Cardiac fibroblast (primary cell): ENCODE data around the gene ZNG1F.
"Not testable (repeated sequence)": the region's sequence is repeated elsewhere in the genome, so short reads cannot be mapped to it uniquely, and the experiment has no call there.

Source experiments
- DNase-seq, 2 donors: peaks; one replicate each; pipeline versions ENCODE4 v3.0.0 to v3.0.0-alpha.2; 2010; ENCODE audit warnings: low read depth in 2 of 2
- H3K4me3 ChIP-seq, 2 donors: replicated peaks in 1 of 2; 1 replicate in 1 of 2; 2 replicates in 1 of 2; pipeline ENCODE4 v1.5.1; 2011; ENCODE audit warnings: low read depth in 2 of 2, low read length in 2 of 2, mild to moderate bottlenecking in 2 of 2, moderate library complexity in 1 of 2
- CTCF ChIP-seq: IDR thresholded peaks from one replicate; pipeline ENCODE4 v1.5.1; 2011; ENCODE audit warnings: low read depth, mild to moderate bottlenecking, low read length, inconsistent platforms

Gene ZNG1F

GRCh38 chr9:41095060-41095459, 94.1 kb downstream of the ZNG1F start:
- not testable (repeated sequence) for DNase-seq, H3K4me3 ChIP-seq

- H3K4me3 ChIP-seq = not testable (repeated sequence)
- peak in 1 of 2 donors; percentile 20 for DNase-seq
These were observed 94.9 kb downstream of the ZNG1F start for GRCh38 chr9:41094010-41094773.

GRCh38 chr9:41090922-41091321, 98.2 kb downstream of the ZNG1F start:
- not testable (repeated sequence) for DNase-seq, H3K4me3 ChIP-seq

GRCh38 chr9:41090386-41090785, 98.7 kb downstream of the ZNG1F start:
- not testable (repeated sequence) for DNase-seq, H3K4me3 ChIP-seq

GRCh38 chr9:41088450-41089059, 100.6 kb downstream of the ZNG1F start:
- peak; percentile 19 for TF ChIP-seq CTCF
- not testable (repeated sequence) for H3K4me3 ChIP-seq, DNase-seq

- H3K4me3 ChIP-seq, DNase-seq: not testable (repeated sequence)
These were observed 101.2 kb downstream of the ZNG1F start for GRCh38 chr9:41087929-41088328.

- H3K4me3 ChIP-seq = not testable (repeated sequence)
- peak; percentile 31 to 39 for DNase-seq
These were observed 101.8 kb downstream of the ZNG1F start for GRCh38 chr9:41087157-41087780.

GRCh38 chr9:41086685-41087084, 102.4 kb downstream of the ZNG1F start:
- not testable (repeated sequence) for H3K4me3 ChIP-seq, DNase-seq

- H3K4me3 ChIP-seq, DNase-seq: not testable (repeated sequence)
These were observed 102.9 kb downstream of the ZNG1F start for GRCh38 chr9:41086215-41086614.

GRCh38 chr9:41082358-41082757, 106.8 kb downstream of the ZNG1F start:
- not testable (repeated sequence) for H3K4me3 ChIP-seq, DNase-seq
